Tibial nerve (tissue), 4 donors: ENCODE measurements around the gene PKP4. TPM values are rescaled to one million over a fixed set of nuclear protein-coding genes. Genes with fewer than 3 reads are reported as not detected.
A peak's percentile ranks its signal among the peaks of the same experiment; 100 is the strongest.

Experiments used
- DNase-seq, 2 donors: peaks; one replicate each; pipeline ENCODE4 v3.0.0-alpha.2; 2019; ENCODE audit warnings: low spot score in 2 of 2
- H3K27ac ChIP-seq, 4 donors: fragments of 200-600 bp; sonication (generic) in 3 of 4; one replicate each; pipeline ENCODE4 v1.5.1; 2017 to 2019; ENCODE audit warnings: mild to moderate bottlenecking in 1 of 4
- H3K27me3 ChIP-seq, 2 donors: fragments of 200-600 bp; sonication (generic) in 1 of 2; one replicate each; pipeline versions ENCODE4 v1.5.1 to v1.6.0; 2017 to 2019
- H3K36me3 ChIP-seq, 3 donors: fragments of 200-600 bp; sonication (generic); one replicate each; pipeline ENCODE4 v1.5.1; 2018 to 2019
- H3K4me1 ChIP-seq, 4 donors: fragments of 200-600 bp; sonication (generic) in 3 of 4; one replicate each; pipeline ENCODE4 v1.5.1; 2017 to 2019
- H3K4me3 ChIP-seq, 4 donors: fragments of 200-600 bp; sonication (generic) in 3 of 4; one replicate each; pipeline ENCODE4 v1.5.1; 2017 to 2019; ENCODE audit warnings: mild to moderate bottlenecking in 1 of 4, moderate library complexity in 1 of 4
- H3K9me3 ChIP-seq, 4 donors: fragments of 200-600 bp; sonication (generic) in 3 of 4; one replicate each; pipeline ENCODE4 v1.5.1; 2017 to 2019
- EP300 ChIP-seq, 2 donors: sonication (generic); formaldehyde crosslinking; IDR thresholded peaks; one replicate each; pipeline ENCODE4 v1.6.1; 2017; ENCODE audit warnings: antibody characterized with exemption in 2 of 2, mild to moderate bottlenecking in 1 of 2
- POLR2A ChIP-seq, 2 donors: fragments of 450-650 bp; IDR thresholded peaks; one replicate each; pipeline ENCODE4 v1.6.1; 2017; ENCODE audit warnings: antibody characterized with exemption in 2 of 2, mild to moderate bottlenecking in 2 of 2, moderate library complexity in 2 of 2
- WGBS, 2 donors: methylation state at CpG; one replicate each; pipeline ENCODE4 v1.1.5; 2018; 5-methylcytosine and 5-hydroxymethylcytosine counted together
- total RNA-seq, 4 donors: library from RNA; depleted of rRNA; stranded (reverse); fragments of >200 nt; gene quantifications; one replicate each; pipeline ENCODE4 v1.1.0, GENCODE V29; 2016
- TF ChIP-seq, protein P1 (sequence below), 5 experiments: fragments of 200-600 bp in 3 of 5; fragments of 450-650 bp in 2 of 5; sonication (generic) in 3 of 5; IDR thresholded peaks; one replicate each; pipeline ENCODE4 v1.5.1; 2016 to 2019; ENCODE audit warnings: antibody characterized with exemption in 5 of 5, mild to moderate bottlenecking in 3 of 5, moderate library complexity in 2 of 5

PKP4 gene
- total RNA-seq, 4 donors from 2014 or later, result 57.8 to 100 (median 92.0) TPM

DNA sequence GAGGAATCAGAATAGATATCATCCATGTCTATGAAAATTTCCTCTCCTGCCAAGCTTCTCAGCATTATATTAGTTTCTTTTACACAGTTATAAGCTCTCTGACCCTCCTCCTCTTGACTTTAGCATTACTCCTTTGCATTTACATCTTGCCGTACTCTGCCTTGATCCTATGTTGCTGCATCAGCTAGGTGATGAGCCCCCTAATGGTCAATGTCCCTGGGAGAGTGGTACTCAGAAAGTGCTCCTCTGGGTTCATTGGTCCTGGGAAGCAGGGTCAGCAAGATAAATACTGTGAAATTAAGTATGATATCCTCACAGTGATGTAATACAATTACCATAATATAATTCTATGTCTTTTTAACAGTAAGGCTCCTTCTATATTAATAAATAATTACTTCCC lies 74.1 kb downstream of the PKP4 start:
- no peak for TF ChIP-seq POLR2A (IDR thresholded peaks at IDR 0.05)
- no peak for TF ChIP-seq EP300 (IDR thresholded peaks at IDR 0.05)
- TF ChIP-seq, protein P1, sequence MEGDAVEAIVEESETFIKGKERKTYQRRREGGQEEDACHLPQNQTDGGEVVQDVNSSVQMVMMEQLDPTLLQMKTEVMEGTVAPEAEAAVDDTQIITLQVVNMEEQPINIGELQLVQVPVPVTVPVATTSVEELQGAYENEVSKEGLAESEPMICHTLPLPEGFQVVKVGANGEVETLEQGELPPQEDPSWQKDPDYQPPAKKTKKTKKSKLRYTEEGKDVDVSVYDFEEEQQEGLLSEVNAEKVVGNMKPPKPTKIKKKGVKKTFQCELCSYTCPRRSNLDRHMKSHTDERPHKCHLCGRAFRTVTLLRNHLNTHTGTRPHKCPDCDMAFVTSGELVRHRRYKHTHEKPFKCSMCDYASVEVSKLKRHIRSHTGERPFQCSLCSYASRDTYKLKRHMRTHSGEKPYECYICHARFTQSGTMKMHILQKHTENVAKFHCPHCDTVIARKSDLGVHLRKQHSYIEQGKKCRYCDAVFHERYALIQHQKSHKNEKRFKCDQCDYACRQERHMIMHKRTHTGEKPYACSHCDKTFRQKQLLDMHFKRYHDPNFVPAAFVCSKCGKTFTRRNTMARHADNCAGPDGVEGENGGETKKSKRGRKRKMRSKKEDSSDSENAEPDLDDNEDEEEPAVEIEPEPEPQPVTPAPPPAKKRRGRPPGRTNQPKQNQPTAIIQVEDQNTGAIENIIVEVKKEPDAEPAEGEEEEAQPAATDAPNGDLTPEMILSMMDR (IDR thresholded peaks at IDR 0.05), result no peak
- no peak overlapping the region for H3K4me3 ChIP-seq
- H3K4me1 ChIP-seq, result peaks cover 0 to 8% (median 0%) of the 10 kb centered on the region in 4 donors
- no peak for DNase-seq
- no peak overlapping the region for H3K27ac ChIP-seq
- H3K36me3 ChIP-seq, result peaks cover 0 to 7% (median 0%) of the 10 kb centered on the region in 3 donors
- WGBS, 2 donors, result 91 to 95% methylated on average over 1 of the region's 1 CpG
- no peaks in the 10 kb centered on the region for H3K9me3 ChIP-seq
- H3K27me3 ChIP-seq, result no peaks in the 10 kb centered on the region

DNA sequence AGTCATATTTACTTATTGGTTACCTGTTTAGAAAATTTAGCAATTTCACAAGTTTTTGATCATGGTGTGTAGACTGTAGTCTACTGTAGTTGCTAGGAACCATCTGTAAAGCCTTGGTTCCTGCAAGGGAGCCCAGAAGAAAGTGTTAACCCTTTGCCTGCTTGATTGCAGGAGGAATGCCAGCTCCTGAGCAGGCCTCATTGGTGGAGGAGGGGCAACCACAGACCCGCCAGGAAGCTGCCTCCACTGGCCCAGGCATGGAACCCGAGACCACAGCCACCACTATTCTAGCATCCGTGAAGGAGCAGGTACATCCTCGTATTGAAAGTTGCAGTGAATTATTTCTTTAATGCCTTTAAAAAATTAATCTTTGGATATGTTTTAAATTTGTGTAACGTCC lies 76.3 kb downstream of the PKP4 start:
- H3K4me3 ChIP-seq, result no peak overlapping the region
- H3K27ac ChIP-seq, result no peak overlapping the region
- H3K36me3 ChIP-seq, result peaks cover 0 to 11% (median 0%) of the 10 kb centered on the region in 3 donors
- H3K4me1 ChIP-seq, result peaks cover 0 to 8% (median 0%) of the 10 kb centered on the region in 4 donors
- H3K9me3 ChIP-seq, result no peaks in the 10 kb centered on the region
- TF ChIP-seq, protein P1 (IDR thresholded peaks at IDR 0.05), result no peak
- TF ChIP-seq EP300 (IDR thresholded peaks at IDR 0.05) (no peak), POLR2A (IDR thresholded peaks at IDR 0.05) (no peak)
- H3K27me3 ChIP-seq, result no peaks in the 10 kb centered on the region
- no peak for DNase-seq
- 94 to 95% methylated on average over 5 of the region's 5 CpGs for WGBS, 2 donors

DNA sequence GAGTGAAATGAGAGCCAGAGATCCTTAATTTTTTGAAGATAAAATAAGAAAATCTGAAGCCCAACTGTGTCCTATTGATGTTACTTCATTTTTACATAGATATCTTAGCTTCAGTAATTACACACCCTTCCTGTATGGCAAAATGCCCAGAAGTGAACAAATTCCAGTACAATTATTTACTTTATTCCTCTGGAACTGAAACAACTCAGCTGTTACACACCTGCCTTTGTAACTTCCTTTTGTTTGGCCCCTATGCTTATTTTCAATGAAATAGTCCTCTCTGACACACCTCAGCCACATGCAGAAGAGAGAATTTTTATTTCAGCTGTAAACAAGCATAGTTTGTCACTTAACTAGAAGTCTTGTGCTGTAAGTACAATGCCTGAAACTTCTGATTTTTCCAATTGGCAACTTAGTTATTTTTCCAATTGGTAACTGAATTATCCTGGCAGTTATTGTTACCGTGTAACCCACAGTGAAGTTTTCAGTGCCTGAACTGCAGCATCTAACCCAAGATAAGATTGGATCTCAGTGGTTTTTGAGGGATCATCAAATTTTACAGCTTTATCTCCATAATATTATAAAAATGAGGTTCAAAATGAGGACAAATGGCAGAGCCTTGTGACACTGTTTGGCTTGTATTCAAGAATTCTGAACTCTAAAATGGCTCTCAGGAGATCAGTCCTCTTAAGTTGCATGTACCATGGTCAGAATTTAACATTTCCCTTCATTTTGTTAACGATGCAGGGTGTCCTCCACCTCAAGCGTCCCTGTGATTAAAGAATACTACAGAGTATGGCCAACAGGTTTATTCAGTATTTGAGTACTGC lies 82.6 kb downstream of the PKP4 start:
- Histone ChIP-seq H3K27ac (peak overlapping the region in 1 of 4 donors; percentile 4), H3K36me3 (peaks cover 0 to 11% (median 0%) of the 10 kb centered on the region in 3 donors), H3K27me3 (no peaks in the 10 kb centered on the region), H3K9me3 (no peaks in the 10 kb centered on the region), H3K4me1 (peaks cover 0 to 10% (median 0%) of the 10 kb centered on the region in 4 donors), H3K4me3 (no peak overlapping the region)
- no peak for TF ChIP-seq EP300 (IDR thresholded peaks at IDR 0.05)
- no peak for TF ChIP-seq POLR2A (IDR thresholded peaks at IDR 0.05)
- TF ChIP-seq, protein P1 (IDR thresholded peaks at IDR 0.05), result no peak
- DNase-seq, result peak in 1 of 2 donors; percentile 13
- WGBS, 2 donors, result 71 to 72% methylated on average over 3 of the region's 3 CpGs

DNA sequence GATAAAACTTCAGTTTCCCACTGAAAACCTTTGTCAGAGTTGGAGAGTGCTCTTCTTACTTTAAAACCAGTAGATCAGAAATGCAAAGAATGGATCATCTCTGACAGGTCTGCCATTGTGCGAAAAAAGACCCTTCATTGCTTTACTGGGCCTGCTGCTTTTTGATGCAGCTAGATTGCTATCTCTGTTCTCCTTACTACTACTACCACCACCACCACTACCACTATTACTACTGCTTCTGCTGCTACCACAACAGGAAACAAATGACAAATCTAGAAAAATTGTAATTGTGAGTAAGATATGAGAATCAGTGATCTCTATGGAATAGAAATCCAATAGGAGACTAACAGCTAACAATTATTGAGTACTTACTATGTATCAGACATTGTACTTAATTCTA lies 85.8 kb downstream of the PKP4 start:
- 98 to 100% methylated on average over 1 of the region's 1 CpG for WGBS, 2 donors
- Histone ChIP-seq H3K4me3 (no peak overlapping the region), H3K27me3 (no peaks in the 10 kb centered on the region), H3K4me1 (peaks cover 0 to 10% (median 0%) of the 10 kb centered on the region in 4 donors), H3K9me3 (no peaks in the 10 kb centered on the region), H3K27ac (no peak overlapping the region), H3K36me3 (peaks cover 0 to 7% (median 0%) of the 10 kb centered on the region in 3 donors)
- DNase-seq, result no peak
- TF ChIP-seq, protein P1 (IDR thresholded peaks at IDR 0.05), result no peak
- TF ChIP-seq POLR2A (IDR thresholded peaks at IDR 0.05), result no peak
- TF ChIP-seq EP300 (IDR thresholded peaks at IDR 0.05), result no peak

GRCh38 chr2:158543957-158544356 lies 87.2 kb downstream of the PKP4 start:
- Histone ChIP-seq H3K36me3 (peaks cover 0 to 18% (median 0%) of the 10 kb centered on the region in 3 donors), H3K9me3 (no peaks in the 10 kb centered on the region), H3K27me3 (no peaks in the 10 kb centered on the region), H3K4me3 (no peak overlapping the region), H3K27ac (no peak overlapping the region), H3K4me1 (peaks cover 0 to 10% (median 0%) of the 10 kb centered on the region in 4 donors)
- DNase-seq, result no peak
- WGBS, 2 donors, result 89 to 97% methylated on average over 2 of the region's 2 CpGs
- TF ChIP-seq EP300 (IDR thresholded peaks at IDR 0.05) (no peak), POLR2A (IDR thresholded peaks at IDR 0.05) (no peak)
- TF ChIP-seq, protein P1 (IDR thresholded peaks at IDR 0.05), result no peak
